HG03342 (cell line): Measurements from ENCODE around the gene COX7B2.

Experiments
- ATAC-seq: cut with Tn5 transposase; IDR thresholded peaks from one replicate; pipeline ENCODE4 v1.9.1; 2021; ENCODE audit warnings: mild to moderate bottlenecking, moderate library complexity; ENCODE audit not compliant: unreplicated experiment

COX7B2 gene

GRCh38 chr4:46890056-46890455 lies 19.0 kb downstream of the COX7B2 start:
- ATAC-seq = no peak

- no peak for ATAC-seq
These were observed 19.6 kb downstream of the COX7B2 start for GRCh38 chr4:46889410-46889809.

GRCh38 chr4:46886711-46887110 lies 22.3 kb downstream of the COX7B2 start:
- no peak for ATAC-seq

- no peak for ATAC-seq
These were observed 30.4 kb downstream of the COX7B2 start for GRCh38 chr4:46878641-46879040.

GRCh38 chr4:46874811-46875210 lies 34.2 kb downstream of the COX7B2 start:
- no peak for ATAC-seq

GRCh38 chr4:46870411-46870810 lies 38.6 kb downstream of the COX7B2 start:
- ATAC-seq = no peak

- ATAC-seq = no peak
These were observed 52.7 kb downstream of the COX7B2 start for GRCh38 chr4:46856333-46856732.

GRCh38 chr4:46852800-46853199 lies 56.2 kb downstream of the COX7B2 start:
- ATAC-seq = no peak

GRCh38 chr4:46850026-46850425 lies 59.0 kb downstream of the COX7B2 start:
- ATAC-seq = no peak

GRCh38 chr4:46844325-46844917 lies 64.6 kb downstream of the COX7B2 start:
- ATAC-seq = peak; percentile 69

- ATAC-seq = no peak
These were observed 69.9 kb downstream of the COX7B2 start for GRCh38 chr4:46839128-46839527.

GRCh38 chr4:46837639-46838038 lies 71.4 kb downstream of the COX7B2 start:
- ATAC-seq = no peak

GRCh38 chr4:46836584-46836983 lies 72.5 kb downstream of the COX7B2 start:
- ATAC-seq = no peak

GRCh38 chr4:46830971-46831454 lies 78.0 kb downstream of the COX7B2 start:
- no peak for ATAC-seq

GRCh38 chr4:46820154-46820553 lies 88.9 kb downstream of the COX7B2 start:
- ATAC-seq = no peak

GRCh38 chr4:46819095-46819494 lies 90.0 kb downstream of the COX7B2 start:
- no peak for ATAC-seq

GRCh38 chr4:46818604-46819003 lies 90.4 kb downstream of the COX7B2 start:
- no peak for ATAC-seq

GRCh38 chr4:46817806-46818205 lies 91.2 kb downstream of the COX7B2 start:
- ATAC-seq = no peak

- no peak for ATAC-seq
These were observed 104.1 kb downstream of the COX7B2 start for GRCh38 chr4:46804781-46805413.

GRCh38 chr4:46793036-46793435 lies 116.0 kb downstream of the COX7B2 start:
- no peak for ATAC-seq

- no peak for ATAC-seq
These were observed 127.5 kb downstream of the COX7B2 start for GRCh38 chr4:46781434-46782092.

- ATAC-seq = no peak
These were observed 143.6 kb downstream of the COX7B2 start for GRCh38 chr4:46765465-46765864.
